Stomach (tissue), 9 donors: Measurements from ENCODE around the gene SH3RF2. TPM values are rescaled to one million over a fixed set of nuclear protein-coding genes. Genes with fewer than 3 reads are reported as not detected.

Experiments
- DNase-seq, 2 donors: peaks; one replicate each; pipeline versions ENCODE4 v3.0.0 to v3.0.0-alpha.2; 2013 to 2019
- H3K27ac ChIP-seq, 5 donors: fragments of 200-600 bp in 4 of 5; sonication (generic) in 4 of 5; one replicate each; pipeline ENCODE4 v1.5.1; 2013 to 2019; ENCODE audit warnings: mild to moderate bottlenecking in 1 of 5, moderate library complexity in 1 of 5
- H3K27me3 ChIP-seq, 3 donors: fragments of 200-600 bp; sonication (generic); one replicate each; pipeline ENCODE4 v1.5.1; 2017 to 2019; ENCODE audit warnings: mixed run types in 1 of 3
- H3K36me3 ChIP-seq, 4 donors: fragments of 200-600 bp; sonication (generic); 1 replicate in 3 of 4; 2 replicates in 1 of 4; pipeline ENCODE4 v1.5.1; 2016 to 2019
- H3K4me1 ChIP-seq, 4 donors: fragments of 200-600 bp; sonication (generic); one replicate each; pipeline ENCODE4 v1.5.1; 2016 to 2019
- H3K4me3 ChIP-seq, 4 donors: fragments of 200-600 bp; sonication (generic) in 3 of 4; one replicate each; pipeline ENCODE4 v1.5.1; 2016 to 2019; ENCODE audit warnings: mild to moderate bottlenecking in 1 of 4
- H3K9me3 ChIP-seq, 4 donors: fragments of 200-600 bp; sonication (generic); one replicate each; pipeline ENCODE4 v1.5.1; 2016 to 2019
- EP300 ChIP-seq: sonication (generic); formaldehyde crosslinking; IDR thresholded peaks from one replicate; pipeline ENCODE4 v1.6.1; 2017; ENCODE audit warnings: antibody characterized with exemption
- POLR2A ChIP-seq, 4 donors: fragments of 450-650 bp; IDR thresholded peaks; one replicate each; pipeline ENCODE4 v1.6.1; 2016; ENCODE audit warnings: antibody characterized with exemption in 4 of 4, control low read depth in 2 of 4, mild to moderate bottlenecking in 1 of 4, moderate library complexity in 1 of 4
- POLR2AphosphoS5 ChIP-seq, 3 donors: sonication (generic); formaldehyde crosslinking; IDR thresholded peaks; one replicate each; pipeline ENCODE4 v1.6.1; 2016; ENCODE audit warnings: antibody characterized with exemption in 3 of 3
- WGBS, 5 donors: extraction: QIAGEN DNeasy Blood & Tissue Kit in 3 of 5; methylation state at CpG; one replicate each; pipeline versions ENCODE4 v1.1.5 to v1.1.7; 2013 to 2018; 5-methylcytosine and 5-hydroxymethylcytosine counted together
- intact Hi-C: fragments of 100-400 bp; cut with DNase I; formaldehyde crosslinking; loops from one replicate; pipeline ENCODE4 v1.15.1; 2023; ENCODE audit warnings: low total_unique reads
- polyA plus RNA-seq, 3 donors: library from polyadenylated mRNA; stranded (reverse); fragments of 200-250 nt; gene quantifications; one replicate each; pipeline ENCODE4 v1.2.3, GENCODE V29; 2013
- total RNA-seq, 5 donors: library from RNA; depleted of rRNA; stranded (reverse); fragments of >200 nt; gene quantifications; one replicate each; pipeline versions ENCODE4 v1.1.0 to v1.2.3, GENCODE V29; 2014 to 2016
- TF ChIP-seq, protein P1 (sequence below), 7 experiments: fragments of 450-650 bp in 4 of 7; fragments of 200-600 bp in 3 of 7; sonication (generic) in 3 of 7; IDR thresholded peaks; one replicate each; pipeline ENCODE4 v1.5.1; 2016 to 2019; ENCODE audit warnings: antibody characterized with exemption in 7 of 7, control low read depth in 2 of 7, mild to moderate bottlenecking in 1 of 7
- donor health status: healthy with polysubstance abuse.
- donor health status: Bipolar disorder and iron deficiency.
- donor health status: healthy.

SH3RF2 gene
- total and polyA plus RNA-seq, 8 donors = 20.8 to 62.0 (median 40.7) TPM

DNA sequence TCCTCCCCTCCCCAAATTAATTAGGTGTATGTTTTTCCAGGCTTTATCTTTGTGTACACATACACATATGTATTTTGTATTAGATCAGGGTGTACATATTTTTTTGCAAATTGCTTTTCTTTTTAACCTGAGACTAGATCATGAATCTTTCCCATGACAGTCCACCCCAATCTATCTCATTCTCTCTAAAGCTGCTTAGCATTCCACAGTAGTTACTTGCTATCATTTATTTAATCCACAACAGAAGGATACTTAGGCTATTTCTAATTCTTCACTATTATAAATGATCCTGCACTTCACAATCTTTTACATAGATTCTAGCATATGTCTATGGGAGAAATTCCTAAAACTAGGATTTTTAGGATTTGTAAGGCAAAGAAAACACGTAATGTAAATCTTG, 43.9 kb downstream of the SH3RF2 start:
- TF ChIP-seq POLR2AphosphoS5 (IDR thresholded peaks at IDR 0.05) (no peak), POLR2A (IDR thresholded peaks at IDR 0.05) (no peak)
- 79 to 93% (median 88%) methylated on average over 1 of the region's 1 CpG for WGBS, 5 donors
- Histone ChIP-seq H3K4me1 (peaks cover 18 to 79% (median 52%) of the 10 kb centered on the region in 4 donors), H3K27ac (peak overlapping the region in 4 of 5 donors; percentile 50 to 82 (median 66)), H3K36me3 (no peaks in the 10 kb centered on the region), H3K4me3 (no peak overlapping the region), H3K9me3 (no peaks in the 10 kb centered on the region), H3K27me3 (no peaks in the 10 kb centered on the region)
- no peak for DNase-seq
- intact Hi-C loops = no loop called here

DNA sequence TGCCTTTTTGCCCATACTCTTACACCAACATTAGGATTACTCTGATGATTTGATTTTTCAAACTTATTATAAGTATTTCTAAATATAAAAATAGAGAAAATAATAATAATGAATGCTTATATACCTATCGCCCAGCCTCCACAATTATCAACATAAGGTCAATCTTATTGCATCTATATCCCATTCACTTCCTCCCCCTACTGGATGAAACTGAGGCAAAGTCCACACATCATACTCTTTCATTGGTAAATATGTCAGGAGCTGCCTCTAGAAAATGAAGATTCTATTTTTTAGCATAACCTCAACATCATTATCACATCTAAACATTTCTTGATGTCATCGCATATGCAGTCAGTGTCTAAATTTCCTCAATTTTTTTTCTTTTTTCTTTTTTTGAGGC, 44.3 kb downstream of the SH3RF2 start:
- Histone ChIP-seq H3K9me3 (no peaks in the 10 kb centered on the region), H3K4me1 (peaks cover 18 to 75% (median 47%) of the 10 kb centered on the region in 4 donors), H3K4me3 (no peak overlapping the region), H3K27me3 (no peaks in the 10 kb centered on the region), H3K27ac (peak overlapping the region; percentile 57 to 83 (median 74)), H3K36me3 (no peaks in the 10 kb centered on the region)
- TF ChIP-seq POLR2AphosphoS5 (IDR thresholded peaks at IDR 0.05) (no peak), POLR2A (IDR thresholded peaks at IDR 0.05) (no peak), EP300 (no peak)
- TF ChIP-seq, protein P1, sequence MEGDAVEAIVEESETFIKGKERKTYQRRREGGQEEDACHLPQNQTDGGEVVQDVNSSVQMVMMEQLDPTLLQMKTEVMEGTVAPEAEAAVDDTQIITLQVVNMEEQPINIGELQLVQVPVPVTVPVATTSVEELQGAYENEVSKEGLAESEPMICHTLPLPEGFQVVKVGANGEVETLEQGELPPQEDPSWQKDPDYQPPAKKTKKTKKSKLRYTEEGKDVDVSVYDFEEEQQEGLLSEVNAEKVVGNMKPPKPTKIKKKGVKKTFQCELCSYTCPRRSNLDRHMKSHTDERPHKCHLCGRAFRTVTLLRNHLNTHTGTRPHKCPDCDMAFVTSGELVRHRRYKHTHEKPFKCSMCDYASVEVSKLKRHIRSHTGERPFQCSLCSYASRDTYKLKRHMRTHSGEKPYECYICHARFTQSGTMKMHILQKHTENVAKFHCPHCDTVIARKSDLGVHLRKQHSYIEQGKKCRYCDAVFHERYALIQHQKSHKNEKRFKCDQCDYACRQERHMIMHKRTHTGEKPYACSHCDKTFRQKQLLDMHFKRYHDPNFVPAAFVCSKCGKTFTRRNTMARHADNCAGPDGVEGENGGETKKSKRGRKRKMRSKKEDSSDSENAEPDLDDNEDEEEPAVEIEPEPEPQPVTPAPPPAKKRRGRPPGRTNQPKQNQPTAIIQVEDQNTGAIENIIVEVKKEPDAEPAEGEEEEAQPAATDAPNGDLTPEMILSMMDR (IDR thresholded peaks at IDR 0.05) = peak in 1 of 7 experiments; percentile 16
- 70 to 87% (median 79%) methylated on average over 2 of the region's 2 CpGs for WGBS, 5 donors
- DNase-seq = peak in 1 of 2 donors; percentile 18
- intact Hi-C loops = no loop called here

DNA sequence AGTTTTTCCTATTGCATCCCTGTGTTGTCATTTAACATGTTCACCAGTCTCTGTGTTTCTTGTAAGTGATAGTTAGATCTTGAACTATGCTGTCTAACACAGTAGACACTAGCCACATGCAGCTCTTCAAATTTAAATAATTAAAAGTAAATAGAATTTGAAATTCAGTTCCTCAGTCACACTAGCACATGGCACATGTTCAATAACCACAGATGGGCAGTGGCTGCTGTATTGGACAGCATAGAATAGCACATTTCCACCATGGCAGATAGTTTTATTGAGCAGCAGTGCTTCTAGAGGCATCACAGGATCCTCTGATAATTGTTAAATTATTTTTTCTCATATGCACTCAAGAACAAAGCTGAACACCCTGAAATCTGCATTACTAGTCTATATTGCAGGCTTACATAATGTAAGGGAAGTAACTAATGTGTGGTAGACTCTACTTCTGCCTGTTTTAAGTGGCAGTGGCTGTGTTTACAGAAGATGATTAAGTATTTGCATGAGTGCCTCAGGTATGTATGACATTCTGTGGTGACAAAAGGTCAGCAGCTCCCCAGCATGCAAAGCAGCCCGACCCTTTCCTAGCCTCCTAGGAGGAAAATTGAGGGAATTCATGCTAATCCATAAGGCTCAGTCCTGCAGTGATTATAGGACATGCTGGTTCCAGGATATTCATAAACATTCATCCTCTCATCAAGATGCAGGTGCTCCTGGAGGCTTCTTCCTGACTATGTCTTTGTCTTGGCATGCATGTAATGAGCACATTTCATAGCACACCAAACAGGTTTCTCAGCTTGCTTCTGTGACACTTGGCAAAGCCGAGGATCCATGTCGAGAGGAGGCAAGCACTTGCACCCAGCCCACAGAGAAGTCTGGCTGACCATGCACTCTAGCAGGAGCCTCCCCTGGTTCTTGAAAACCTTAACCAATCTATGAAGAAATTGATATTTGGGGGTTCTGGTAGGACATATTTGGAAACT, 45.5 kb downstream of the SH3RF2 start:
- Histone ChIP-seq H3K4me3 (no peak overlapping the region), H3K27me3 (no peaks in the 10 kb centered on the region), H3K27ac (peak overlapping the region; percentile 53 to 82 (median 65)), H3K9me3 (no peaks in the 10 kb centered on the region), H3K36me3 (no peaks in the 10 kb centered on the region), H3K4me1 (peaks cover 13 to 71% (median 42%) of the 10 kb centered on the region in 4 donors)
- WGBS, 5 donors = 30 to 53% (median 34%) methylated on average over 3 of the region's 3 CpGs
- DNase-seq = peak; percentile 63 to 64
- TF ChIP-seq POLR2AphosphoS5 (IDR thresholded peaks at IDR 0.05) = peak in 2 of 3 donors; percentile 46 to 61
- TF ChIP-seq EP300 = no peak
- TF ChIP-seq, protein P1 (IDR thresholded peaks at IDR 0.05) = no peak
- TF ChIP-seq POLR2A (IDR thresholded peaks at IDR 0.05) = no peak
- intact Hi-C loops = no loop called here

DNA sequence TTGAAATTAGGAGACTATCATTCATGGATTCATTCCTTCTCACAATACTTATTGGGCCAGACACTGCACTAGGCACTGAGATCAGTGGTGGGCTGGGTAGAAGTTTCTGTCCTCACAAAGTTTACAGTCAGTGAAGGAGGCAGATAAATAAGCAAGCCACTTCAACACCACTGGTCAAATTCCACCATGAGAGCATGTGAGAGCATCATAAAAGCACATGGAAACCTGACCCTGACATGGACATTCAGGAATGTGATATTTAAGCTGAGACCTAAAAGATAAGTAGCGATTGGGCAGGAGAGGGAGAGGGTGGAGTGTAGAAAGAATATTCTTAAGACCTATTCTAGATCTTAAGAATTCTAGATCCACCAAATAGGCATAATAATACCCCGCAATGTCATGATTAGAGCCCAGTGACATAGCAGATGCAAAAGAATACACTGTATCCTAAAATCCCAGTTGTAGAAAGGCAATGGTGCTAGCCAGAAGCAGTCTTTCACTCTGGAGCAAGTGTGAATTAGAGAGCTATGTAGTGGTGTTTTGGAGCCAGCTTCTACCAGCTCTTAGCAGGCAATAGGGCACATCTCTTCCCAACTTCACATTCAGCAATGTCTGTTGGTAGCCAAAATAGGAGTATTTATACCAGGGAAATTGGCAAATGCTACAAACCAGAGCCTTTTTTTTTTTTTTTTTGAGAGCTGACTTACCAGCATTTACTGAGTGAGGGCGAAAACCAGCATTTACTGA, 46.4 kb downstream of the SH3RF2 start:
- 64 to 84% (median 73%) methylated on average over 3 of the region's 3 CpGs for WGBS, 5 donors
- TF ChIP-seq EP300 = no peak
- no peak for TF ChIP-seq POLR2AphosphoS5 (IDR thresholded peaks at IDR 0.05)
- TF ChIP-seq, protein P1 (IDR thresholded peaks at IDR 0.05) = no peak
- Histone ChIP-seq H3K9me3 (no peaks in the 10 kb centered on the region), H3K27me3 (no peaks in the 10 kb centered on the region), H3K4me1 (peaks cover 8 to 63% (median 37%) of the 10 kb centered on the region in 4 donors), H3K27ac (peak overlapping the region; percentile 57 to 82 (median 69)), H3K4me3 (no peak overlapping the region), H3K36me3 (no peaks in the 10 kb centered on the region)
- peak in 1 of 2 donors; percentile 16 for DNase-seq
- intact Hi-C loops = no loop called here
